Measurements from ENCODE around the gene KLK1. TPM values are rescaled to one million over a fixed set of nuclear protein-coding genes. Genes with fewer than 3 reads are reported as not detected.

KLK1 gene
- total RNA-seq, 5 donors from 2014 or later (not counting 1 experiment from before 2014, with no cell fraction given): 0.59 to 0.96 (median 0.60) TPM; not detected in 2

DNA sequence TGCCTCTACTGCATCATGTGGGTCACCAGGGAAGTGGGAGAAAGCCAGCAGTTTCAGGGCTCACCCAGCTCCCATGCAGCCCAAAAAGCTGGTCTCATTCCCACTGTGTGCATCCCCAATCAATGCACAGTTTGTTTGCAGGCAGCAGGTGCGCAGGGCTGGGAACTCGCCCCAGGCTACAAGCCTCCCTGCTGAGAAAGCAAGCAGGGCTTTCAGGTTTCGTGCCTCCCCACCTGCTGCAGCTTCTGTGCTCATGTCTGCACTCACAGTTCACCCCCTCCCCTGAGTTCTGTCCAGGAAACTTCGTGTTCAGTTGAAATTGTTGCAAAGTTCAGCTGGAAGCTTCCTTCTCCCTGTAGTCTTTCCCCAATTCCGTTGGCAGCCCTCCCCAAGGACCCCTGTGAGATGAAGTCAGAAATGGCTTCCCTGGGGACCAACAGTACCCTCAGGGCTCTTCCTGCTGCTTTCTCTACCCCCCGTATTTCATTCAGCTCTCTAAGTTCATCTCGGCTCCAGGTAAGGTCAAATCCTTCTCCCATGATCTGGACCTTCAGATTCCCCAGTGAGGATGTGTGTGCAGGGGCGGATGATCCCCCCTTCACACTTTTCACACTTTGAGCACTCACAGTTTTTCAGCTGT lies 20.8 kb upstream of the KLK1 start:
- Mint-ChIP-seq H3K9me3 (peaks cover 11 to 29% (median 14%) of the 10 kb centered on the region in 3 donors), H3K27me3 (peaks cover 19 to 22% of the 10 kb centered on the region in 2 donors), H3K4me1 (no peaks in the 10 kb centered on the region), H3K36me3 (no peaks in the 10 kb centered on the region), H3K4me3 (no peak overlapping the region), H3K27ac (no peak overlapping the region)
- H3K27me3 ChIP-seq (replicated peaks in 1 of 2; ENCODE audit: control insufficient read depth in 2 of 2, extremely low read depth in 1 of 2, insufficient read depth in 2 of 2, low read length in 1 of 2): peaks cover 4 to 16% of the 10 kb centered on the region in 2 experiments
- no peak overlapping the region for H3K27ac ChIP-seq (ENCODE audit: low read length)
- 49% methylated on average over 4 of the region's 8 CpGs for WGBS (ENCODE audit: insufficient coverage)
- H3K36me3 ChIP-seq (ENCODE audit: control insufficient read depth in 2 of 2, extremely low read depth in 1 of 2, insufficient read depth in 1 of 2, low read length in 1 of 2): no peaks in the 10 kb centered on the region
- POLR2A ChIA-PET: interaction anchor here in 1 of 2 donors (0.6 kb wide), 1 partner anchor 120 kb away, joined by 3 read pairs; no protein-coding TSS in a partner anchor
- no peaks in the 10 kb centered on the region for H3K9me3 ChIP-seq
- no peak overlapping the region for H3K4me3 ChIP-seq (ENCODE audit: control insufficient read depth in 1 of 2, extremely low read depth in 1 of 2, low read length in 1 of 2)
- CTCF ChIA-PET: no interaction called here
- DNase-seq (no peak), ATAC-seq (replicated peaks in 1 of 4) (no peak)
- H3K4me1 ChIP-seq (ENCODE audit: control insufficient read depth in 1 of 2, extremely low read depth in 1 of 2, insufficient read depth in 2 of 2, low read length in 2 of 2): no peaks in the 10 kb centered on the region

GRCh38 chr19:50843701-50844221 lies 20.2 kb upstream of the KLK1 start:
- no peaks in the 10 kb centered on the region for H3K4me1 Mint-ChIP-seq
- peaks cover 4 to 21% of the 10 kb centered on the region in 2 experiments for H3K27me3 ChIP-seq (replicated peaks in 1 of 2; ENCODE audit: control insufficient read depth in 2 of 2, extremely low read depth in 1 of 2, insufficient read depth in 2 of 2, low read length in 1 of 2)
- CTCF ChIA-PET: no interaction called here
- H3K4me3 ChIP-seq (ENCODE audit: control insufficient read depth in 1 of 2, extremely low read depth in 1 of 2, low read length in 1 of 2): no peak overlapping the region
- POLR2A ChIA-PET: no interaction called here
- no peak overlapping the region for H3K4me3 Mint-ChIP-seq
- H3K36me3 ChIP-seq (ENCODE audit: control insufficient read depth in 2 of 2, extremely low read depth in 1 of 2, insufficient read depth in 1 of 2, low read length in 1 of 2): no peaks in the 10 kb centered on the region
- ATAC-seq (replicated peaks in 1 of 4) (no peak), DNase-seq (no peak)
- H3K36me3 Mint-ChIP-seq: no peaks in the 10 kb centered on the region
- no peak overlapping the region for H3K27ac ChIP-seq (ENCODE audit: low read length)
- no peak overlapping the region for H3K27ac Mint-ChIP-seq
- 62% methylated on average over 4 of the region's 7 CpGs for WGBS (ENCODE audit: insufficient coverage)
- peaks cover 19 to 20% of the 10 kb centered on the region in 2 donors for H3K27me3 Mint-ChIP-seq
- H3K9me3 Mint-ChIP-seq: peaks cover 11 to 29% (median 14%) of the 10 kb centered on the region in 3 donors
- H3K4me1 ChIP-seq (ENCODE audit: control insufficient read depth in 1 of 2, extremely low read depth in 1 of 2, insufficient read depth in 2 of 2, low read length in 2 of 2): no peaks in the 10 kb centered on the region
- no peaks in the 10 kb centered on the region for H3K9me3 ChIP-seq

DNA sequence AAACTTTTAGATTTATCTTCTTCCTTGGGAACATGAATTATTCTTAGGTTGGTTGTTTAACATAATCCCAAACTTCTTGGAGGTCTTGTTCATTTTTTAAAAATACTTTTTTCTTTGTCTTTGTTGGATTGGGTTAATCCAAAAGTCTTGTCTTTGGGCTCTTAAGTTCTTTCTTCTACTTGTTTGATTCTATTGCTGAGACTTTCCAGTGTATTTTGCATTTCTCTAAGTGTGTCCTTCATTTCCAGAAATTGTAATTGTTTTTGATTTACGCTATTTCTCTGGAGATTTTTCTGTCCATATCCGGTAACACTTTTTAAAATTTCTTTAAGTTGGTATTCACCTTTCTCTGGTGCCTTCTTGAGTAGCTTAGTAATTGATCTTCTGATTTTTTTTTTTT lies 19.6 kb upstream of the KLK1 start:
- DNase-seq (no peak), ATAC-seq (replicated peaks in 1 of 4) (no peak)
- H3K9me3 Mint-ChIP-seq: peaks cover 11 to 29% (median 14%) of the 10 kb centered on the region in 3 donors
- H3K36me3 ChIP-seq (ENCODE audit: control insufficient read depth in 2 of 2, extremely low read depth in 1 of 2, insufficient read depth in 1 of 2, low read length in 1 of 2): no peaks in the 10 kb centered on the region
- no CpG with 5 or more reads among the region's 2 CpGs for WGBS (ENCODE audit: insufficient coverage)
- no peaks in the 10 kb centered on the region for H3K36me3 Mint-ChIP-seq
- no peak overlapping the region for H3K27ac Mint-ChIP-seq
- H3K4me1 ChIP-seq (ENCODE audit: control insufficient read depth in 1 of 2, extremely low read depth in 1 of 2, insufficient read depth in 2 of 2, low read length in 2 of 2): no peaks in the 10 kb centered on the region
- H3K27ac ChIP-seq (ENCODE audit: low read length): no peak overlapping the region
- H3K4me3 ChIP-seq (ENCODE audit: control insufficient read depth in 1 of 2, extremely low read depth in 1 of 2, low read length in 1 of 2): no peak overlapping the region
- H3K27me3 Mint-ChIP-seq: peaks cover 17 to 21% of the 10 kb centered on the region in 2 donors
- ChIA-PET CTCF (no interaction called here), POLR2A (no interaction called here)
- no peak overlapping the region for H3K4me3 Mint-ChIP-seq
- peaks cover 4 to 24% of the 10 kb centered on the region in 2 experiments for H3K27me3 ChIP-seq (replicated peaks in 1 of 2; ENCODE audit: control insufficient read depth in 2 of 2, extremely low read depth in 1 of 2, insufficient read depth in 2 of 2, low read length in 1 of 2)
- no peaks in the 10 kb centered on the region for H3K9me3 ChIP-seq
- H3K4me1 Mint-ChIP-seq: peaks cover 0 to under 1% (median 0%) of the 10 kb centered on the region in 3 donors

GRCh38 chr19:50842130-50842529 lies 18.5 kb upstream of the KLK1 start:
- Mint-ChIP-seq H3K9me3 (peaks cover 11 to 29% (median 14%) of the 10 kb centered on the region in 3 donors), H3K27ac (no peak overlapping the region), H3K4me3 (no peak overlapping the region), H3K4me1 (peaks cover 0 to 2% (median 0%) of the 10 kb centered on the region in 3 donors), H3K36me3 (no peaks in the 10 kb centered on the region), H3K27me3 (peaks cover 23 to 29% of the 10 kb centered on the region in 2 donors)
- Histone ChIP-seq H3K27me3 (replicated peaks in 1 of 2; ENCODE audit: control insufficient read depth in 2 of 2, extremely low read depth in 1 of 2, insufficient read depth in 2 of 2, low read length in 1 of 2) (peaks cover 4 to 31% of the 10 kb centered on the region in 2 experiments), H3K36me3 (ENCODE audit: control insufficient read depth in 2 of 2, extremely low read depth in 1 of 2, insufficient read depth in 1 of 2, low read length in 1 of 2) (no peaks in the 10 kb centered on the region), H3K27ac (ENCODE audit: low read length) (no peak overlapping the region), H3K4me1 (ENCODE audit: control insufficient read depth in 1 of 2, extremely low read depth in 1 of 2, insufficient read depth in 2 of 2, low read length in 2 of 2) (no peaks in the 10 kb centered on the region), H3K9me3 (no peaks in the 10 kb centered on the region), H3K4me3 (ENCODE audit: control insufficient read depth in 1 of 2, extremely low read depth in 1 of 2, low read length in 1 of 2) (no peak overlapping the region)
- ATAC-seq (replicated peaks in 1 of 4) (no peak), DNase-seq (no peak)
- ChIA-PET CTCF (no interaction called here), POLR2A (no interaction called here)
- WGBS (ENCODE audit: insufficient coverage): 71% methylated on average over 1 of the region's 6 CpGs

GRCh38 chr19:50839712-50840655 lies 16.4 kb upstream of the KLK1 start:
- 100% methylated on average over 1 of the region's 10 CpGs for WGBS (ENCODE audit: insufficient coverage)

GRCh38 chr19:50838239-50838638 lies 14.7 kb upstream of the KLK1 start:
- Histone ChIP-seq H3K36me3 (ENCODE audit: control insufficient read depth in 2 of 2, extremely low read depth in 1 of 2, insufficient read depth in 1 of 2, low read length in 1 of 2) (no peaks in the 10 kb centered on the region), H3K9me3 (no peaks in the 10 kb centered on the region), H3K4me3 (ENCODE audit: control insufficient read depth in 1 of 2, extremely low read depth in 1 of 2, low read length in 1 of 2) (no peak overlapping the region), H3K27ac (ENCODE audit: low read length) (no peak overlapping the region), H3K27me3 (replicated peaks in 1 of 2; ENCODE audit: control insufficient read depth in 2 of 2, extremely low read depth in 1 of 2, insufficient read depth in 2 of 2, low read length in 1 of 2) (peaks cover 4 to 60% of the 10 kb centered on the region in 2 experiments), H3K4me1 (ENCODE audit: control insufficient read depth in 1 of 2, extremely low read depth in 1 of 2, insufficient read depth in 2 of 2, low read length in 2 of 2) (peaks cover 0 to 15% of the 10 kb centered on the region in 2 experiments)
- WGBS (ENCODE audit: insufficient coverage): 27% methylated on average over 4 of the region's 6 CpGs
- H3K27ac Mint-ChIP-seq: no peak overlapping the region
- CTCF ChIA-PET: no interaction called here
- POLR2A ChIA-PET: no interaction called here
- H3K9me3 Mint-ChIP-seq: peaks cover 3 to 11% (median 10%) of the 10 kb centered on the region in 3 donors
- peak in 1 of 35 experiments; percentile 9 for DNase-seq
- no peak overlapping the region for H3K4me3 Mint-ChIP-seq
- H3K36me3 Mint-ChIP-seq: no peaks in the 10 kb centered on the region
- peaks cover 8 to 17% (median 14%) of the 10 kb centered on the region in 3 donors for H3K4me1 Mint-ChIP-seq
- H3K27me3 Mint-ChIP-seq: peaks cover 44 to 46% of the 10 kb centered on the region in 2 donors
- ATAC-seq (replicated peaks in 1 of 4): no peak

More at GRCh38 chr19:50839712-50840655, 16.4 kb upstream of the KLK1 start:
- ChIA-PET CTCF (interaction anchor here (0.5 to 0.6 kb wide), 2 partner anchors 32 to 595 kb away, joined by 3 to 5 read pairs; no protein-coding TSS in a partner anchor), POLR2A (no interaction called here)
- H3K4me3 Mint-ChIP-seq: no peak overlapping the region
- H3K36me3 Mint-ChIP-seq: no peaks in the 10 kb centered on the region
- ATAC-seq (replicated peaks in 1 of 4) (no peak), DNase-seq (no peak)
- peaks cover 4 to 51% of the 10 kb centered on the region in 2 experiments for H3K27me3 ChIP-seq (replicated peaks in 1 of 2; ENCODE audit: control insufficient read depth in 2 of 2, extremely low read depth in 1 of 2, insufficient read depth in 2 of 2, low read length in 1 of 2)
- H3K27ac ChIP-seq (ENCODE audit: low read length): no peak overlapping the region
- peaks cover 8 to 17% (median 12%) of the 10 kb centered on the region in 3 donors for H3K4me1 Mint-ChIP-seq
- no peaks in the 10 kb centered on the region for H3K36me3 ChIP-seq (ENCODE audit: control insufficient read depth in 2 of 2, extremely low read depth in 1 of 2, insufficient read depth in 1 of 2, low read length in 1 of 2)
- H3K9me3 Mint-ChIP-seq: peaks cover 11 to 27% (median 14%) of the 10 kb centered on the region in 3 donors
- no peak overlapping the region for H3K27ac Mint-ChIP-seq
- H3K9me3 ChIP-seq: no peaks in the 10 kb centered on the region
- peaks cover 38 to 42% of the 10 kb centered on the region in 2 donors for H3K27me3 Mint-ChIP-seq
- H3K4me3 ChIP-seq (ENCODE audit: control insufficient read depth in 1 of 2, extremely low read depth in 1 of 2, low read length in 1 of 2): no peak overlapping the region
- peaks cover 0 to 14% of the 10 kb centered on the region in 2 experiments for H3K4me1 ChIP-seq (ENCODE audit: control insufficient read depth in 1 of 2, extremely low read depth in 1 of 2, insufficient read depth in 2 of 2, low read length in 2 of 2)
